ENCODE measurements around the gene GYS2.

Gene GYS2

DNA sequence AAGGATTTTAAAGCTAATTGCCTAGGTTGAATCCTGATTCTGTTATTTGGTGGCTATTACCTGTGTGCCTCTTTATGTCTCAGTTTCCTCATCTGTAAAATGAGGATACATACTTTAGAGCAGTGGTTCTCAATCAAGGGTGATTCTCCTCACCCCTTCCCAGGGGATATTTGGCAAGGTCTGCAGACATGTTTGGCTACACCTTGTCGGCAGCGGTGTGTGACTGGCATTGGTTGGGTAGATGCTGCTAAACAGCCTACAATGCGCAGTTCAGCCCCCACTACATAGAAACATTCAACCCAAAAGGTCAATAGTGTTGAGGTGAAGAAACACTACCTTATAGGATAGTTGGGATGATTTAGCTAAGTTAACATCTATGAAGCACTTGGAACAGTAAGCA is 29.6 kb upstream of the GYS2 start:
- Histone ChIP-seq H3K4me1 (ENCODE audit: control insufficient read depth, low read depth, low read length) (no peaks in the 10 kb centered on the region), H3K4me3 (ENCODE audit: low read length) (no peak overlapping the region), H3K9me3 (ENCODE audit: control insufficient read depth, low read depth, low read length) (no peaks in the 10 kb centered on the region), H3K27ac (ENCODE audit: low read length) (no peak overlapping the region), H3K36me3 (ENCODE audit: control insufficient read depth, low read depth, low read length) (peaks cover 50% of the 10 kb centered on the region), H3K27me3 (ENCODE audit: control insufficient read depth, insufficient read depth, low read length) (no peaks in the 10 kb centered on the region), H3K9ac (ENCODE audit: low read length) (no peak overlapping the region)

DNA sequence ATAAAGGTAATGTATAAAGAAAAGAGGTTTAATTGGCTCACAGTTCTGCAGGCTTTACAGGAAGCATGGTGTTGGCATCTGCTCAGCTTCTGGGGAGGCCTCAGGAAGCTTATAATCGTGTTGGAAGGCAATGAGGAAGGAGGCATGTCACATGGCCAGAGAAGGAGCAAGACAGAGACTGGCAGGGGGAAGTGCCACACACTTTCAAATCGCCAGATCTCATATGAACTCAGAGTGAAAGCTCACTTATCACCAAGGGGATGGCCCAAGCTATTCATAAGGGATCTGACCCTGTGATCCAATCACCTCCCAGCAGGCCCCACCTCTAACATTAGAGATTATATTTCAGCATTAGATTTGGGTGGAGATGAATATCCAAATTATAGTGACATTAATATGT is 26.7 kb upstream of the GYS2 start:
- Histone ChIP-seq H3K9ac (ENCODE audit: low read length) (no peak overlapping the region), H3K27me3 (ENCODE audit: control insufficient read depth, insufficient read depth, low read length) (no peaks in the 10 kb centered on the region), H3K9me3 (ENCODE audit: control insufficient read depth, low read depth, low read length) (no peaks in the 10 kb centered on the region), H3K4me3 (ENCODE audit: low read length) (no peak overlapping the region), H3K27ac (ENCODE audit: low read length) (no peak overlapping the region), H3K36me3 (ENCODE audit: control insufficient read depth, low read depth, low read length) (peaks cover 21% of the 10 kb centered on the region), H3K4me1 (ENCODE audit: control insufficient read depth, low read depth, low read length) (no peaks in the 10 kb centered on the region)

DNA sequence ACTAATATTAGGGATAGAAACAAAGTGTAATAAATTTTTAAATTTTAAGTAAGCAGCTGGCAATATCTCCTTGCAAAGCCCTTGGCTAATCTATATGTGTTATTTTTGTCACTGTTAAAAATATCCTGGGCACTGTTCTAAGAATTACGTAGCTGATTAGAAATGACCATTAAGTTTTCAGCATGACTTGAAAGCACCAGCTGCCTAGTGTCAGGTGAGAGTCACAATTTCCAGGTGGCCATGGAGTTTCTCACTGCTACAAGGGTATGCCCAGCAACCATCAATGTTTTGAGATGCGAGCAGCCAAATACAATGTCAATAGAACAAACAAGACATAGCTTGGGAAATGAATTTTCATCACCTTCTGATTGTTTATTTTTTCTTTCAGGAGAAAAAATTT is 23.3 kb upstream of the GYS2 start:
- Histone ChIP-seq H3K36me3 (ENCODE audit: control insufficient read depth, low read depth, low read length) (no peaks in the 10 kb centered on the region), H3K27me3 (ENCODE audit: control insufficient read depth, insufficient read depth, low read length) (no peaks in the 10 kb centered on the region), H3K9me3 (ENCODE audit: control insufficient read depth, low read depth, low read length) (no peaks in the 10 kb centered on the region), H3K4me1 (ENCODE audit: control insufficient read depth, low read depth, low read length) (no peaks in the 10 kb centered on the region), H3K4me3 (ENCODE audit: low read length) (no peak overlapping the region), H3K27ac (ENCODE audit: low read length) (no peak overlapping the region), H3K9ac (ENCODE audit: low read length) (no peak overlapping the region)

DNA sequence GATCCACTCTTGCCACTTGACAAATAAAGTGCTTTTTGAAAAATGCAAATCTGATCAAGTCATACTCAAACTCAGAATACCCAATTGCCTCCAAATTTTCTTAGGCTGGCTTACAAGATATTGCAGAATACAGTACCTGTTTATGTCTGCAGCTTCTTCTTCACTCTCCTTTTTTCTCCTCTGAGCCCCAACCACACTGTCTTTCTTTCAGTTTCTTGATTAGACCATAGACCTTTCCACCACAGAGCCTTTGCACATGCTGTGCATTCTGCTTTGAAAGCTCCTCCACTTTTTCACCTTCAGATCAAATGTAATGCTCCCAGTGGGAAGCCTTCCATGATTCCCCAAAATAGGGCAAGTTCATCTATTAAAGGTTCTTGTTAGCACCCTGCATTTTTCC is 13.9 kb upstream of the GYS2 start:
- Histone ChIP-seq H3K9me3 (ENCODE audit: control insufficient read depth, low read depth, low read length) (no peaks in the 10 kb centered on the region), H3K36me3 (ENCODE audit: control insufficient read depth, low read depth, low read length) (no peaks in the 10 kb centered on the region), H3K9ac (ENCODE audit: low read length) (no peak overlapping the region), H3K27ac (ENCODE audit: low read length) (no peak overlapping the region), H3K4me3 (ENCODE audit: low read length) (no peak overlapping the region), H3K4me1 (ENCODE audit: control insufficient read depth, low read depth, low read length) (no peaks in the 10 kb centered on the region), H3K27me3 (ENCODE audit: control insufficient read depth, insufficient read depth, low read length) (no peaks in the 10 kb centered on the region)

DNA sequence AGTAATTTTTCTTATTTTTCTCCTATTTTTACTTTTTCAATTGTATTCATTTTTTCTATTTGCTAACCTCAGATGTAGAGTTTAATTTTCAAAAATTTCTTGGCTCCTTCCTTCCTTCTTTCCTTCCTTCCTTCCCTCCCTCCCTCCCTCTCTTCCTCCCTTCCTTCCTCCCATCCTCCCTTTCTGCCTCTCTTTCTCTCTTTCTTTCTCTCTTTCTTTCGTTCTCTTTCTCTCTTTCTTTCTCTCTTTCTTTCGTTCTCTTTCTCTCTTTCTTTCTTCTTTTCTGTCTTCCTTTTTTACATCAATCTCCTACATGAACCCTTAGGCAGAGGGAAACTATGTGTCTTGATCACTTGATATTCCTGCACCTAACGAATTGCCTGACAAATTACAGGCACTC is 12.4 kb upstream of the GYS2 start:
- no peak overlapping the region for H3K4me3 ChIP-seq (ENCODE audit: low read length)
- H3K4me1 ChIP-seq (ENCODE audit: control insufficient read depth, low read depth, low read length): no peaks in the 10 kb centered on the region
- no peaks in the 10 kb centered on the region for H3K9me3 ChIP-seq (ENCODE audit: control insufficient read depth, low read depth, low read length)
- H3K9ac ChIP-seq (ENCODE audit: low read length): no peak overlapping the region
- H3K27me3 ChIP-seq (ENCODE audit: control insufficient read depth, insufficient read depth, low read length): no peaks in the 10 kb centered on the region
- H3K36me3 ChIP-seq (ENCODE audit: control insufficient read depth, low read depth, low read length): no peaks in the 10 kb centered on the region
- H3K27ac ChIP-seq (ENCODE audit: low read length): no peak overlapping the region

DNA sequence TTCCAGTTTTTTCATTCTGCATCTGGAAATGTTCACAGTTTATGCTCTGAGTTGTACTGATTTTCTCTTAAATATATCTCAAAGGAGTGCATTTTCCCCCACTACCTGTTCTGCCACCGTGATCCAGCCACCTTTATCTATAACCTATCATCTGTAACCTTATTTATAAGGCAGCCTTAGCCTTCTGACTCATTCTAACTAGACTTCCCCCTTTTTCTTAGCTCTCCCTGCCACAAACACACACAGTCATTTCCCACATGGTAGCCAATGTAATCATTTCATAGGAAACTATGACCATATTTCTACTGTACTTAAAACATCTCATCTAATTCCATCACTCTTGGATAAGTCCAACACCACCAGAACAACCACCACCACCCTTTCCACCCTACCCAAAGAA is 10.8 kb upstream of the GYS2 start:
- Histone ChIP-seq H3K9me3 (ENCODE audit: control insufficient read depth, low read depth, low read length) (no peaks in the 10 kb centered on the region), H3K36me3 (ENCODE audit: control insufficient read depth, low read depth, low read length) (no peaks in the 10 kb centered on the region), H3K9ac (ENCODE audit: low read length) (no peak overlapping the region), H3K27me3 (ENCODE audit: control insufficient read depth, insufficient read depth, low read length) (no peaks in the 10 kb centered on the region), H3K27ac (ENCODE audit: low read length) (no peak overlapping the region), H3K4me3 (ENCODE audit: low read length) (no peak overlapping the region), H3K4me1 (ENCODE audit: control insufficient read depth, low read depth, low read length) (no peaks in the 10 kb centered on the region)

DNA sequence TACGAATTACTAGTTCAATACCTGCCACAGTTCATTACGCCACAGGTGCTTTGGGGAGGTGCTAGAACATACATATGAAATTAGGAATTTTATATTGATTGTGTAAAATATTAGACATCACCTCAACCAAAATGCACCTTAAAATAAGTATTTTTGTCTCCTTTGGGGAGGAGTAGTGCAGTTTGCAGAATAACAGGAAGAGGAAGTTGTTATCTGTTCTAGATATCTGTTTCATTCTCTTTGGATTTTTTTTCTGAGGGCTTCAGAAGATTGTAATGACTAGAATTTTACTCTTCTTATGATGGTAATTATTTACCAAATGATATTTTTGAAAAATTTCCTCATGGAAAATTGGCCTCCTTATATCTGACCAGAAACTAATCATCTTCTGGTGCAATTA is 9.9 kb upstream of the GYS2 start:
- no peaks in the 10 kb centered on the region for H3K4me1 ChIP-seq (ENCODE audit: control insufficient read depth, low read depth, low read length)
- H3K36me3 ChIP-seq (ENCODE audit: control insufficient read depth, low read depth, low read length): no peaks in the 10 kb centered on the region
- no peak overlapping the region for H3K27ac ChIP-seq (ENCODE audit: low read length)
- no peaks in the 10 kb centered on the region for H3K9me3 ChIP-seq (ENCODE audit: control insufficient read depth, low read depth, low read length)
- no peak overlapping the region for H3K4me3 ChIP-seq (ENCODE audit: low read length)
- no peaks in the 10 kb centered on the region for H3K27me3 ChIP-seq (ENCODE audit: control insufficient read depth, insufficient read depth, low read length)
- H3K9ac ChIP-seq (ENCODE audit: low read length): no peak overlapping the region

DNA sequence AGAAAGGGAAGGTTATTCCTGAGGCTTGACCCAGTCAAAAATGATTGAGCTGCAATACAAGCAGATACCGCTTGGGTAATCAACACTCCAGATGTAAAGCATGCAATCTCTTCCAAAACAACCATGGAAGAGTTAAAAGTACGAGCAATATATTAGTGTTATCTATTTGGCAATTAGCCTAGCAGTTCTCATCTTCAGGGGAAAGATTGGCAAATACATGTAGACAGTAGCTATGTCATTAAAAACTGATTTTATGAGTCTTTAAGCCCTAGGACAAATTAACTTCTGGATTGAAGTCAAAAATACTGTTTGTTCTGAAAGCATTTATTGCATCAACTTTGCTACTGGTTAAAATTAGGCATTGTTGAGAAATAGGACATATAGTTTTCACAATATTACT is 9.3 kb upstream of the GYS2 start:
- Histone ChIP-seq H3K27me3 (ENCODE audit: control insufficient read depth, insufficient read depth, low read length) (no peaks in the 10 kb centered on the region), H3K4me1 (ENCODE audit: control insufficient read depth, low read depth, low read length) (no peaks in the 10 kb centered on the region), H3K36me3 (ENCODE audit: control insufficient read depth, low read depth, low read length) (no peaks in the 10 kb centered on the region), H3K27ac (ENCODE audit: low read length) (no peak overlapping the region), H3K9me3 (ENCODE audit: control insufficient read depth, low read depth, low read length) (no peaks in the 10 kb centered on the region), H3K9ac (ENCODE audit: low read length) (no peak overlapping the region), H3K4me3 (ENCODE audit: low read length) (no peak overlapping the region)

DNA sequence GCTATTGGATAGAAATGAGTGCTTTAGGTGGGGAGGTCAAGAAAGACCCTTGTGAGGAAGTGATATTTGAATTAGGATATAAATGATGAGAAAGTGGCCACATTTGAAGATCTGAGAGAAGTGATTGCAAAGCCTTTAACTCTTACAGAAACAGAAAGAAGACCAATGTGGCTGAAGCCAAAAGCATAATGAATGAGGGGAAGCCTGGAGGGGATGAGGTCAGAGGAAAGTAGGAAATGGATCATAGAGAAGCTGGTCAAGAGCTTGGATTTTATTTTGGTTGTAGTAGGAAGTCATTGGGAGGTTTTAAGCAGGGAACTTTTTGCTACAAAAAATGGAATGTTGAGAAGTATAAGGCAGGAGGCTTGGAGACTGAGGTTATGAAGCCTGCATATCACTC is 3.5 kb upstream of the GYS2 start:
- no peaks in the 10 kb centered on the region for H3K27me3 ChIP-seq (ENCODE audit: control insufficient read depth, insufficient read depth, low read length)
- H3K9me3 ChIP-seq (ENCODE audit: control insufficient read depth, low read depth, low read length): no peaks in the 10 kb centered on the region
- no peak overlapping the region for H3K4me3 ChIP-seq (ENCODE audit: low read length)
- H3K9ac ChIP-seq (ENCODE audit: low read length): no peak overlapping the region
- H3K36me3 ChIP-seq (ENCODE audit: control insufficient read depth, low read depth, low read length): no peaks in the 10 kb centered on the region
- H3K4me1 ChIP-seq (ENCODE audit: control insufficient read depth, low read depth, low read length): no peaks in the 10 kb centered on the region
- H3K27ac ChIP-seq (ENCODE audit: low read length): no peak overlapping the region

DNA sequence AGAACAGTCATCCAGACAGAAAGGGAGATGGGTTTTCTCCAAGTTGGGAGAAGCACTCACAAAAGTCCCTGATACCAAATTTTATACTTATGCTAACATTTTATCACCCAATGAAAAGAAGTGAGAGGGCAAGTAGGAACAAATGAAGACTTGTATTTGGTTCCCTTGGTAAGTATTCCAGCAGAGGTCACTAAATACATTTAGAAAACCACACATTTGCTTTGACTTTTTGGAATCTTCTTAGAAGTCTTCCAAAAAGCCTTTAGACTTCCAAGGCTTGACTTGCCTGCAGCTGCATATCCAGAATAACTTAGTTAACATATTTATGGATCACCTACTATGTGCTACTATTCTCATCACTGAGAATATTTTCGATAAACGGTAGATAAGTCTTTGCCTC is 3.1 kb upstream of the GYS2 start:
- H3K27me3 ChIP-seq (ENCODE audit: control insufficient read depth, insufficient read depth, low read length): no peaks in the 10 kb centered on the region
- no peaks in the 10 kb centered on the region for H3K36me3 ChIP-seq (ENCODE audit: control insufficient read depth, low read depth, low read length)
- H3K9me3 ChIP-seq (ENCODE audit: control insufficient read depth, low read depth, low read length): no peaks in the 10 kb centered on the region

DNA sequence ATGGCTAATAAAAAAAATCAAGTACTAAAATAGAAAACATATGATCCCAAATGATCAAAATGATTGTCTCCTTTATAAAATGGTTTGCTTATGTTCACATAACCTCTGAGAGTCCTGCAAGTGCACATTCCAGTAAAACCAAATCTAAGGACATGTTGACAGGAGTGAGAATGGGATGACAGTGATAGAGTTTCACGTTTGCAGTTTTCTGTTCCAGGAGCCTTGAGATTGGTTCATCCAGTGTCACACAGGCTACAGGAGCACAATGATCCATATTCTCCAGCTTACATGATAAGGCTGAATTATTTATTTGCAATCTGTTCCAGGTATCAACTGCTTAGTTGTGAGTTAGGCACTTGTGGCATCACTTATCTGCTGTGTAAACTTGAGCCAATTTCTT is 1.5 kb upstream of the GYS2 start:
- Histone ChIP-seq H3K4me3 (ENCODE audit: low read length) (no peak overlapping the region), H3K36me3 (ENCODE audit: control insufficient read depth, low read depth, low read length) (no peaks in the 10 kb centered on the region), H3K9ac (ENCODE audit: low read length) (no peak overlapping the region), H3K27me3 (ENCODE audit: control insufficient read depth, insufficient read depth, low read length) (no peaks in the 10 kb centered on the region), H3K4me1 (ENCODE audit: control insufficient read depth, low read depth, low read length) (no peaks in the 10 kb centered on the region), H3K9me3 (ENCODE audit: control insufficient read depth, low read depth, low read length) (no peaks in the 10 kb centered on the region), H3K27ac (ENCODE audit: low read length) (no peak overlapping the region)

More for the DNA sequence above, 3.1 kb upstream of the GYS2 start:
- no peak overlapping the region for H3K4me3 ChIP-seq (ENCODE audit: low read length)
- no peak overlapping the region for H3K27ac ChIP-seq (ENCODE audit: low read length)
- H3K9ac ChIP-seq (ENCODE audit: low read length): no peak overlapping the region
- H3K4me1 ChIP-seq (ENCODE audit: control insufficient read depth, low read depth, low read length): no peaks in the 10 kb centered on the region

DNA sequence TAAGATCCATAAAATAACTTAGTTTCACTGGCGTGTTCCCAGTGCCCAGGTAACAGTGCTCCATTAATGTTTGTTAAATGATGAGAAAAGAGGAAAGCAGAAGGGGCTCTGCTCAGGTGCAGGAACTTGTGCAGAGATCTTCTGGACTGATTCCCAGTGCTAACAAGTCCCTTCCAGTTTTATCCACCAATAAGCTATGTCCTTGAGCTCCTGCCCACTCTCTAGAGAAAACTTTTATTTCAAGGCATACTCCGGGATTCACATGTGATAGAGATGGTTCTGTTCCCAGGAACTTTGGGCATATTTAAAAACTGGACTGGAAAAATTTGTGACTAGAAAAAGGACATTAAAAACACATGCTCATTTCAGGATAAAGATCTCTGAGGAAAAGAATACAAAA is 1.9 kb downstream of the GYS2 start:
- Histone ChIP-seq H3K9me3 (ENCODE audit: control insufficient read depth, low read depth, low read length) (no peaks in the 10 kb centered on the region), H3K27ac (ENCODE audit: low read length) (no peak overlapping the region), H3K4me1 (ENCODE audit: control insufficient read depth, low read depth, low read length) (no peaks in the 10 kb centered on the region), H3K4me3 (ENCODE audit: low read length) (no peak overlapping the region), H3K27me3 (ENCODE audit: control insufficient read depth, insufficient read depth, low read length) (no peaks in the 10 kb centered on the region), H3K9ac (ENCODE audit: low read length) (no peak overlapping the region), H3K36me3 (ENCODE audit: control insufficient read depth, low read depth, low read length) (no peaks in the 10 kb centered on the region)

DNA sequence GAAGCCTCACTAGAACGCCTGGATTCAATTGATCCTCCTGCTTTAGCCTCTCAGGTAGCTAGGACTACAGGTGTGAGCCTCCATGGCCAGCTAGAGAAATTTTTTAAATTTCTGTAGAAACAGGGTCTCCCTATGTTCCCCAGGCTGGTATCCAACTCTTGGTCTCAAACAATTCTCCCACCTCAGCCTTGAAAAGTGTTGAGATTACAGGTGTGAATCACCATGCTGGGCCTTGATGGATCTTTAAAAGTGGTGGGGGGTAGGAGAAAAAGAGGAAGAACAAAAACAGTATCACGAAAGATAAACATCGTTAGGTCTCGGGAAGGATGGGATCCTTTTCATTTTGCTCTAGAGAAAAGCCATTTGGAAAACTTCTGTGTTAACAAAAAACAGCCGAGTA is 4.5 kb downstream of the GYS2 start:
- H3K27me3 ChIP-seq (ENCODE audit: control insufficient read depth, insufficient read depth, low read length): no peaks in the 10 kb centered on the region
- no peaks in the 10 kb centered on the region for H3K4me1 ChIP-seq (ENCODE audit: control insufficient read depth, low read depth, low read length)
- H3K9me3 ChIP-seq (ENCODE audit: control insufficient read depth, low read depth, low read length): no peaks in the 10 kb centered on the region
- H3K4me3 ChIP-seq (ENCODE audit: low read length): no peak overlapping the region
- H3K27ac ChIP-seq (ENCODE audit: low read length): no peak overlapping the region
- H3K9ac ChIP-seq (ENCODE audit: low read length): no peak overlapping the region
- H3K36me3 ChIP-seq (ENCODE audit: control insufficient read depth, low read depth, low read length): no peaks in the 10 kb centered on the region
